Neural cell (in vitro differentiated cells): ENCODE results near the gene ZDHHC20.

Experiments
- EP300 ChIP-seq: fragments of 450-650 bp; conservative IDR thresholded peaks from 2 replicates; pipeline ENCODE4 v1.6.1; 2014; ENCODE audit warnings: antibody characterized with exemption, mild to moderate bottlenecking, moderate library complexity; ENCODE audit not compliant: poor library complexity, severe bottlenecking
- EZH2 ChIP-seq: fragments of 200-600, 300-800 bp; shearing (Covaris generic), sonication (generic); IDR thresholded peaks from 2 replicates; pipeline ENCODE4 v1.6.1; 2014; ENCODE audit warnings: antibody characterized with exemption, low read length, borderline replicate concordance, mild to moderate bottlenecking; ENCODE audit not compliant: insufficient read depth, poor library complexity, severe bottlenecking
- POLR2AphosphoS5 ChIP-seq: IDR thresholded peaks from 2 replicates; pipeline ENCODE4 v1.6.1; 2012
- RAD21 ChIP-seq: fragments of 450-650 bp; conservative IDR thresholded peaks from 2 replicates; pipeline ENCODE4 v1.6.1; 2014; ENCODE audit warnings: antibody characterized with exemption, mild to moderate bottlenecking, moderate library complexity
- TAF1 ChIP-seq: IDR thresholded peaks from 2 replicates; pipeline ENCODE4 v1.6.1; 2012; ENCODE audit warnings: low read depth
- TF ChIP-seq, protein P1 (sequence below): fragments of 450-650 bp; IDR thresholded peaks from 2 replicates; pipeline ENCODE4 v1.5.1; 2014; ENCODE audit warnings: antibody characterized with exemption, mild to moderate bottlenecking, moderate library complexity; ENCODE audit not compliant: poor library complexity, severe bottlenecking

DNA sequence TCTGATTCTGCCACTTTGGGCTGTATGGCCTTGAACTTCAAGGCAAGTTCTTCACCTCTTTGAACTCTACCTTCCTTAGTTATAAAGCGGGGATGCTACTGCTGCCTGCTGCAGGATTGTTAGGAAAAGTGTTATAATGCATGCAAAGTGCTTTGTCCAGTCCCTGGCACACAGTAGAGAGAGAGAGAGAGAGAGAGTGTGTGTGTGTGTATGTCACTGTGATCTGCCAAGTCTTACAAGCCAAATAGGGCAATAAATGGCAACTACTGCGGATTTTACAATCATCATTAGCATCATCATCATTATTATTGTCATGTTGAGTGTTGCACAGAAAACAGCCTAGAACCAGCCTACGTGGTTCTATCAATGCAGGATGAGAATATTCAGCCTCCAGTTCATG, 136.1 kb downstream of the ZDHHC20 start:
- TF ChIP-seq, protein P1, sequence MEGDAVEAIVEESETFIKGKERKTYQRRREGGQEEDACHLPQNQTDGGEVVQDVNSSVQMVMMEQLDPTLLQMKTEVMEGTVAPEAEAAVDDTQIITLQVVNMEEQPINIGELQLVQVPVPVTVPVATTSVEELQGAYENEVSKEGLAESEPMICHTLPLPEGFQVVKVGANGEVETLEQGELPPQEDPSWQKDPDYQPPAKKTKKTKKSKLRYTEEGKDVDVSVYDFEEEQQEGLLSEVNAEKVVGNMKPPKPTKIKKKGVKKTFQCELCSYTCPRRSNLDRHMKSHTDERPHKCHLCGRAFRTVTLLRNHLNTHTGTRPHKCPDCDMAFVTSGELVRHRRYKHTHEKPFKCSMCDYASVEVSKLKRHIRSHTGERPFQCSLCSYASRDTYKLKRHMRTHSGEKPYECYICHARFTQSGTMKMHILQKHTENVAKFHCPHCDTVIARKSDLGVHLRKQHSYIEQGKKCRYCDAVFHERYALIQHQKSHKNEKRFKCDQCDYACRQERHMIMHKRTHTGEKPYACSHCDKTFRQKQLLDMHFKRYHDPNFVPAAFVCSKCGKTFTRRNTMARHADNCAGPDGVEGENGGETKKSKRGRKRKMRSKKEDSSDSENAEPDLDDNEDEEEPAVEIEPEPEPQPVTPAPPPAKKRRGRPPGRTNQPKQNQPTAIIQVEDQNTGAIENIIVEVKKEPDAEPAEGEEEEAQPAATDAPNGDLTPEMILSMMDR: no peak
- no peak for TF ChIP-seq EZH2
- TF ChIP-seq RAD21: no peak
- TF ChIP-seq POLR2AphosphoS5: no peak
- TF ChIP-seq EP300: no peak
- TF ChIP-seq TAF1: no peak
